K562 (cell line): ENCODE results near the gene VILL. TPM values are rescaled to one million over a fixed set of nuclear protein-coding genes. Genes with fewer than 3 reads are reported as not detected.
A peak's percentile ranks its signal among the peaks of the same experiment; 100 is the strongest.

ENCODE experiments used
- CREM ChIP-seq: IDR thresholded peaks from 2 replicates; pipeline ENCODE4 v1.6.1; 2014; ENCODE audit warnings: antibody characterized with exemption, low read depth
- DNMT1 ChIP-seq: fragments of 450-650 bp; IDR thresholded peaks from 2 replicates; pipeline ENCODE4 v1.6.1; 2016; ENCODE audit warnings: antibody characterized with exemption, mild to moderate bottlenecking
- ELK1 ChIP-seq: sonication (generic); formaldehyde crosslinking; IDR thresholded peaks from 2 replicates; pipeline ENCODE4 v1.8.1; 2022; ENCODE audit warnings: missing genetic modification reagents
- JUN ChIP-seq, 2 experiments: sonication (generic) in 1 of 2; formaldehyde crosslinking in 1 of 2; IDR thresholded peaks; 2 replicates each; pipeline versions ENCODE4 v1.6.1 to v1.8.0; 2012 to 2022; ENCODE audit warnings: borderline replicate concordance in 2 of 2, mild to moderate bottlenecking in 2 of 2, improper control_type of control experiment in 1 of 2, low read depth in 1 of 2, low read length in 1 of 2, missing genetic modification reagents in 1 of 2
- NEUROD1 ChIP-seq: fragments of 150-350 bp; IDR thresholded peaks from 2 replicates; pipeline ENCODE4 v1.6.1; 2014; ENCODE audit warnings: borderline replicate concordance, low read length, low read depth; ENCODE audit not compliant: partially characterized antibody
- RERE ChIP-seq: sonication (generic); formaldehyde crosslinking; IDR thresholded peaks from 2 replicates; pipeline ENCODE4 v1.8.0; 2023; ENCODE audit warnings: missing genetic modification reagents, mild to moderate bottlenecking, borderline replicate concordance
- SIN3A ChIP-seq, 2 experiments: fragments of 150-350 bp in 1 of 2; IDR thresholded peaks; 2 replicates each; pipeline ENCODE4 v1.6.1; 2011 to 2016; ENCODE audit warnings: borderline replicate concordance in 2 of 2, low read depth in 2 of 2, low read length in 2 of 2, mild to moderate bottlenecking in 2 of 2, moderate library complexity in 2 of 2; ENCODE audit not compliant: control insufficient read depth in 1 of 2
- TGIF2 ChIP-seq: sonication (generic); formaldehyde crosslinking; IDR thresholded peaks from 2 replicates; pipeline ENCODE4 v1.8.1; 2022; ENCODE audit warnings: mild to moderate bottlenecking, missing genetic modification reagents, moderate library complexity
- ZNF121 ChIP-seq: sonication (generic); formaldehyde crosslinking; conservative IDR thresholded peaks from 2 replicates; pipeline ENCODE4 v1.8.0; 2022; ENCODE audit warnings: missing genetic modification reagents
- ZNF133 ChIP-seq: fragments of 250-450 bp; sonication (Bioruptor Pico); IDR thresholded peaks from 2 replicates; pipeline ENCODE4 v1.4.0; 2020; ENCODE audit warnings: mild to moderate bottlenecking
- polyA plus RNA-seq, 8 experiments: library from polyadenylated mRNA; depleted of rRNA in 4 of 8; stranded (reverse) in 5 of 8; unstranded in 3 of 8; fragments of >200 nt; fragmentation: Nextera tagmentation in 2 of 8; fragmentation: Illumina TruSeq in 1 of 8; extraction: Ambion mirVana in 2 of 8; extraction: Trizol in 1 of 8; gene quantifications; 2 replicates each; pipeline versions ENCODE4 v1.2.1 to v1.2.3, GENCODE V29; 2011 to 2014; ENCODE audit warnings: inconsistent platforms in 1 of 8, missing spikeins in 1 of 8
- total RNA-seq, 7 experiments: library from RNA; depleted of rRNA in 6 of 7; stranded (reverse); fragments of >200 nt in 6 of 7; fragmentation: Illumina TruSeq in 2 of 7; extraction: Trizol in 2 of 7; gene quantifications; 2 replicates each; pipeline versions ENCODE4 v1.2.1 to v1.2.3, GENCODE V29; 2011 to 2021; ENCODE audit warnings: low replicate concordance in 1 of 7
- TF ChIP-seq, protein P1 (sequence below): fragments of 450-650 bp; formaldehyde crosslinking; IDR thresholded peaks from 2 replicates; pipeline ENCODE4 v1.4.0; 2022; ENCODE audit warnings: missing genetic modification characterization
- TF ChIP-seq, protein P2 (sequence below): fragments of 250-450 bp; sonication (Bioruptor Pico); IDR thresholded peaks from 2 replicates; pipeline ENCODE4 v1.4.0; 2020; ENCODE audit warnings: mild to moderate bottlenecking, moderate library complexity
- TF ChIP-seq, protein P3 (sequence below): fragments of 250-450 bp; sonication (Bioruptor Pico); IDR thresholded peaks from 2 replicates; pipeline ENCODE4 v1.4.0; 2020; ENCODE audit warnings: borderline replicate concordance
- TF ChIP-seq, protein P4 (sequence below): fragments of 250-450 bp; sonication (Bioruptor Pico); IDR thresholded peaks from 2 replicates; pipeline ENCODE4 v1.6.1; 2021; ENCODE audit warnings: mild to moderate bottlenecking

Gene VILL
- total and polyA plus RNA-seq, 9 of the 15 experiments (the other 6 are each of a cell fraction or from before 2014, with no cell fraction given) = 0.11 to 16.0 (median 8.8) TPM

GRCh38 chr3:37996785-37997301 is 6.3 kb downstream of the VILL start (continued):
- TF ChIP-seq, protein P1, sequence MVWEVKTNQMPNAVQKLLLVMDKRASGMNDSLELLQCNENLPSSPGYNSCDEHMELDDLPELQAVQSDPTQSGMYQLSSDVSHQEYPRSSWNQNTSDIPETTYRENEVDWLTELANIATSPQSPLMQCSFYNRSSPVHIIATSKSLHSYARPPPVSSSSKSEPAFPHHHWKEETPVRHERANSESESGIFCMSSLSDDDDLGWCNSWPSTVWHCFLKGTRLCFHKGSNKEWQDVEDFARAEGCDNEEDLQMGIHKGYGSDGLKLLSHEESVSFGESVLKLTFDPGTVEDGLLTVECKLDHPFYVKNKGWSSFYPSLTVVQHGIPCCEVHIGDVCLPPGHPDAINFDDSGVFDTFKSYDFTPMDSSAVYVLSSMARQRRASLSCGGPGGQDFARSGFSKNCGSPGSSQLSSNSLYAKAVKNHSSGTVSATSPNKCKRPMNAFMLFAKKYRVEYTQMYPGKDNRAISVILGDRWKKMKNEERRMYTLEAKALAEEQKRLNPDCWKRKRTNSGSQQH (CRISPR knock-in tag) = no peak
- TF ChIP-seq NEUROD1 (no peak), SIN3A (IDR thresholded peaks at IDR 0.05; ENCODE audit: borderline replicate concordance in 2 of 2, control insufficient read depth in 1 of 2, low read depth in 2 of 2, low read length in 2 of 2) (peak in 1 of 2 experiments; percentile 90; a peak in 1 of 4 replicates), ELK1 (CRISPR knock-in tag) (no peak), TGIF2 (CRISPR knock-in tag) (no peak), CREM (peak; percentile 93), RERE (CRISPR knock-in tag) (no peak), DNMT1 (no peak), ZNF133 (CRISPR knock-in tag) (no peak), ZNF121 (CRISPR knock-in tag) (no peak), JUN (IDR thresholded peaks at IDR 0.05; ENCODE audit: borderline replicate concordance, low read depth, low read length) (peak; percentile 64; the same call in 1 of the 2 replicates), JUN (CRISPR knock-in tag; IDR thresholded peaks at IDR 0.05; ENCODE audit: borderline replicate concordance) (no peak)
- TF ChIP-seq, protein P2, sequence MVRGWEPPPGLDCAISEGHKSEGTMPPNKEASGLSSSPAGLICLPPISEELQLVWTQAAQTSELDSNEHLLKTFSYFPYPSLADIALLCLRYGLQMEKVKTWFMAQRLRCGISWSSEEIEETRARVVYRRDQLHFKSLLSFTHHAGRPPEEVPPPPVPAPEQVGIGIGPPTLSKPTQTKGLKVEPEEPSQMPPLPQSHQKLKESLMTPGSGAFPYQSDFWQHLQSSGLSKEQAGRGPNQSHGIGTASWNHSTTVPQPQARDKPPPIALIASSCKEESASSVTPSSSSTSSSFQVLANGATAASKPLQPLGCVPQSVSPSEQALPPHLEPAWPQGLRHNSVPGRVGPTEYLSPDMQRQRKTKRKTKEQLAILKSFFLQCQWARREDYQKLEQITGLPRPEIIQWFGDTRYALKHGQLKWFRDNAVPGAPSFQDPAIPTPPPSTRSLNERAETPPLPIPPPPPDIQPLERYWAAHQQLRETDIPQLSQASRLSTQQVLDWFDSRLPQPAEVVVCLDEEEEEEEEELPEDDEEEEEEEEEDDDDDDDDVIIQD (CRISPR knock-in tag) = no peak
- TF ChIP-seq, protein P3, sequence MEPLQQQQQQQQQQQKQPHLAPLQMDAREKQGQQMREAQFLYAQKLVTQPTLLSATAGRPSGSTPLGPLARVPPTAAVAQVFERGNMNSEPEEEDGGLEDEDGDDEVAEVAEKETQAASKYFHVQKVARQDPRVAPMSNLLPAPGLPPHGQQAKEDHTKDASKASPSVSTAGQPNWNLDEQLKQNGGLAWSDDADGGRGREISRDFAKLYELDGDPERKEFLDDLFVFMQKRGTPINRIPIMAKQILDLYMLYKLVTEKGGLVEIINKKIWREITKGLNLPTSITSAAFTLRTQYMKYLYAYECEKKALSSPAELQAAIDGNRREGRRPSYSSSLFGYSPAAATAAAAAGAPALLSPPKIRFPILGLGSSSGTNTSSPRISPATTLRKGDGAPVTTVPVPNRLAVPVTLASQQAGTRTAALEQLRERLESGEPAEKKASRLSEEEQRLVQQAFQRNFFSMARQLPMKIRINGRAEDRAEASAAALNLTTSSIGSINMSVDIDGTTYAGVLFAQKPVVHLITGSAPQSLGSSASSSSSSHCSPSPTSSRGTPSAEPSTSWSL (CRISPR knock-in tag) = no peak
- TF ChIP-seq, protein P4, sequence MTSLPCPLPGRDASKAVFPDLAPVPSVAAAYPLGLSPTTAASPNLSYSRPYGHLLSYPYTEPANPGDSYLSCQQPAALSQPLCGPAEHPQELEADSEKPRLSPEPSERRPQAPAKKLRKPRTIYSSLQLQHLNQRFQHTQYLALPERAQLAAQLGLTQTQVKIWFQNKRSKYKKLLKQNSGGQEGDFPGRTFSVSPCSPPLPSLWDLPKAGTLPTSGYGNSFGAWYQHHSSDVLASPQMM (CRISPR knock-in tag) = no peak
